Keratinocyte (primary cell): ENCODE data around the gene CISD3.

Experiments
- EZH2 ChIP-seq: IDR thresholded peaks from one replicate; pipeline ENCODE4 v1.6.1; 2012; ENCODE audit warnings: inconsistent platforms, mild to moderate bottlenecking, low read length, moderate library complexity
- TF ChIP-seq, protein P1 (sequence below), 3 experiments: IDR thresholded peaks in 1 of 3; conservative IDR thresholded peaks in 1 of 3; optimal IDR thresholded peaks in 1 of 3; 2 replicates in 2 of 3; 3 replicates in 1 of 3; pipeline versions ENCODE3 to v1.5.1; 2011; ENCODE audit warnings: low read length in 3 of 3, mild to moderate bottlenecking in 3 of 3, moderate library complexity in 2 of 3, control low read depth in 1 of 3, inconsistent platforms in 1 of 3; ENCODE audit not compliant: insufficient read depth in 2 of 3; ENCODE audit errors: extremely low read depth in 1 of 3

DNA sequence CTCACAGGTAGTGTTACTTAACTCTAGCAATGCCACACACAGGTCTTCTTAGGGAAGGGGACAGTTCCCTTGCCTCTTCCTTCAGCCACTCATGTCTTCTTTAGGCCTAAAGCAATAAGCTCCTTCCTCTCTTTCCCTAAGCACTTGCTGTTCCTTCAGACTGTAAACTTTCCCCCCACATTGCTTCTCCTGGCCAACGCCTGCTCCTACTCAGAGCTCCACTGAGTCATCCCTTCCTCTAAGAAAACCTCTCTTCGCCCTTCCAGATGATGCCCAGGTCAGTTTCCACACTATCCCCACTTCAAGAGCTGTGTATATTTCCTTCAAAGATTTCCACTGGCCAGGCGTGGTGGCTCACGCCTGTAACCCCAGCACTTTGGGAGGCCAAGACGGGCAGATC lies 42.9 kb upstream of the CISD3 start:
- TF ChIP-seq, protein P1, sequence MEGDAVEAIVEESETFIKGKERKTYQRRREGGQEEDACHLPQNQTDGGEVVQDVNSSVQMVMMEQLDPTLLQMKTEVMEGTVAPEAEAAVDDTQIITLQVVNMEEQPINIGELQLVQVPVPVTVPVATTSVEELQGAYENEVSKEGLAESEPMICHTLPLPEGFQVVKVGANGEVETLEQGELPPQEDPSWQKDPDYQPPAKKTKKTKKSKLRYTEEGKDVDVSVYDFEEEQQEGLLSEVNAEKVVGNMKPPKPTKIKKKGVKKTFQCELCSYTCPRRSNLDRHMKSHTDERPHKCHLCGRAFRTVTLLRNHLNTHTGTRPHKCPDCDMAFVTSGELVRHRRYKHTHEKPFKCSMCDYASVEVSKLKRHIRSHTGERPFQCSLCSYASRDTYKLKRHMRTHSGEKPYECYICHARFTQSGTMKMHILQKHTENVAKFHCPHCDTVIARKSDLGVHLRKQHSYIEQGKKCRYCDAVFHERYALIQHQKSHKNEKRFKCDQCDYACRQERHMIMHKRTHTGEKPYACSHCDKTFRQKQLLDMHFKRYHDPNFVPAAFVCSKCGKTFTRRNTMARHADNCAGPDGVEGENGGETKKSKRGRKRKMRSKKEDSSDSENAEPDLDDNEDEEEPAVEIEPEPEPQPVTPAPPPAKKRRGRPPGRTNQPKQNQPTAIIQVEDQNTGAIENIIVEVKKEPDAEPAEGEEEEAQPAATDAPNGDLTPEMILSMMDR (optimal IDR thresholded peaks at IDR 0.05 in 1 of 3, IDR thresholded peaks at IDR 0.05 in 1 of 3, conservative IDR thresholded peaks at IDR 0.05 in 1 of 3; ENCODE audit: extremely low read depth in 1 of 3, insufficient read depth in 2 of 3, low read length in 3 of 3) = no peak
- no peak for TF ChIP-seq EZH2
